ENCODE data around the gene DPP10.

GRCh38 chr2:115684345-115684744 is 1241.9 kb downstream of the DPP10 start:
- TF ChIP-seq MAX (IDR thresholded peaks at IDR 0.05) (no peak), CTCF (IDR thresholded peaks at IDR 0.05; ENCODE audit: low read depth, low read length, missing input control) (no peak), ZBTB33 (IDR thresholded peaks at IDR 0.05) (no peak), FOXA1 (IDR thresholded peaks at IDR 0.05) (no peak), HNF4A (conservative IDR thresholded peaks at IDR 0.05) (no peak)

All from liver (tissue), 3 donors.